PFSK-1 (cell line): Measurements from ENCODE around the gene GRID1.

Experiments
- FOXP2 ChIP-seq: optimal IDR thresholded peaks from 2 replicates; pipeline ENCODE3; 2011; ENCODE audit warnings: borderline replicate concordance, control low read depth, inconsistent platforms; ENCODE audit not compliant: insufficient read depth; ENCODE audit errors: extremely low read length, extremely low read depth
- POLR2AphosphoS5 ChIP-seq: IDR thresholded peaks from 2 replicates; pipeline ENCODE4 v1.6.1; 2012; ENCODE audit warnings: low read depth, mild to moderate bottlenecking, control low read depth, low read length, moderate library complexity
- SIN3A ChIP-seq: IDR thresholded peaks from 2 replicates; pipeline ENCODE4 v1.6.1; 2012; ENCODE audit warnings: mild to moderate bottlenecking, low read length, moderate library complexity, borderline replicate concordance; ENCODE audit not compliant: insufficient read depth
- TAF1 ChIP-seq: IDR thresholded peaks from 2 replicates; pipeline ENCODE4 v1.6.1; 2012; ENCODE audit warnings: low read length, control low read depth, borderline replicate concordance; ENCODE audit not compliant: insufficient read depth
- TF ChIP-seq, protein P1 (sequence below), 2 experiments: IDR thresholded peaks; 2 replicates each; pipeline versions ENCODE4 v1.6.1 to v1.8.0; 2011 to 2012; ENCODE audit warnings: low read depth in 2 of 2, low read length in 2 of 2, control low read depth in 1 of 2, inconsistent platforms in 1 of 2, mild to moderate bottlenecking in 1 of 2, moderate library complexity in 1 of 2; ENCODE audit not compliant: insufficient read depth in 1 of 2

Gene GRID1

DNA sequence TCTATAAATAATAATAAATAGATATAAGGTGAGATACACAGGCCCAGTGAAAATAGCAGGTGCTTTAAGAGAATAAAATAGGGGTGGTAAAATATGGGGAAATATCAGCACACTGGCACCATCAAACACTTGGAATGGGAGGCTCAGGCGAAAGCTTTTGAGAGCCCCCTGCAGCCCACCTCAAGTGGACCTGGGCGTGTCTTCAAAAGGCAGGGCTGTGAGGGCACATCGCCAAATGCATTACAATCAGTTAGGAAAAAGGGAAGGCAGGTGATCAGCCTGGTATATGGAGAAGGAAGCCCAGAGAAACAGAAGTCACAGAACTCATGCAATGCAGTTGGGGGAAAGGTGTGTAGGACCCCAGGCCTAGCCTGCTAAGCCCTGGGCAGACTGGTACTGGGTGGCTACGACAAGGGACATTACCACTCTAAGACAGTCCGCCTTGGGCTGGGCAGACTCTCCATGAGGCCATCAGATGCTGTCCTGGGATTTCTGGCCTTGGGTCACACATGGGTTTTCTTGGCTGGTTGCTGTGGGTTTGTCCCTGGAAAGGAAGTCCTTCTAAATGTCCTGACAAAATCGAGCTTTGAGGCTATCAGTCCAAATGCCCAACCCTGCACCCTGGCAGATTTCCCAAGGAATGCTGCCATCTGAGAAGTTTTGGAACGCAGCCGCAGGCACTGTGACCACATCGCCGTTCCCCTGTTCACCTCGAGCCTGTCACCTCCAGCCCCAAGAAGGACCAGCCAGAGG, 330.6 kb downstream of the GRID1 start:
- TF ChIP-seq, protein P1, sequence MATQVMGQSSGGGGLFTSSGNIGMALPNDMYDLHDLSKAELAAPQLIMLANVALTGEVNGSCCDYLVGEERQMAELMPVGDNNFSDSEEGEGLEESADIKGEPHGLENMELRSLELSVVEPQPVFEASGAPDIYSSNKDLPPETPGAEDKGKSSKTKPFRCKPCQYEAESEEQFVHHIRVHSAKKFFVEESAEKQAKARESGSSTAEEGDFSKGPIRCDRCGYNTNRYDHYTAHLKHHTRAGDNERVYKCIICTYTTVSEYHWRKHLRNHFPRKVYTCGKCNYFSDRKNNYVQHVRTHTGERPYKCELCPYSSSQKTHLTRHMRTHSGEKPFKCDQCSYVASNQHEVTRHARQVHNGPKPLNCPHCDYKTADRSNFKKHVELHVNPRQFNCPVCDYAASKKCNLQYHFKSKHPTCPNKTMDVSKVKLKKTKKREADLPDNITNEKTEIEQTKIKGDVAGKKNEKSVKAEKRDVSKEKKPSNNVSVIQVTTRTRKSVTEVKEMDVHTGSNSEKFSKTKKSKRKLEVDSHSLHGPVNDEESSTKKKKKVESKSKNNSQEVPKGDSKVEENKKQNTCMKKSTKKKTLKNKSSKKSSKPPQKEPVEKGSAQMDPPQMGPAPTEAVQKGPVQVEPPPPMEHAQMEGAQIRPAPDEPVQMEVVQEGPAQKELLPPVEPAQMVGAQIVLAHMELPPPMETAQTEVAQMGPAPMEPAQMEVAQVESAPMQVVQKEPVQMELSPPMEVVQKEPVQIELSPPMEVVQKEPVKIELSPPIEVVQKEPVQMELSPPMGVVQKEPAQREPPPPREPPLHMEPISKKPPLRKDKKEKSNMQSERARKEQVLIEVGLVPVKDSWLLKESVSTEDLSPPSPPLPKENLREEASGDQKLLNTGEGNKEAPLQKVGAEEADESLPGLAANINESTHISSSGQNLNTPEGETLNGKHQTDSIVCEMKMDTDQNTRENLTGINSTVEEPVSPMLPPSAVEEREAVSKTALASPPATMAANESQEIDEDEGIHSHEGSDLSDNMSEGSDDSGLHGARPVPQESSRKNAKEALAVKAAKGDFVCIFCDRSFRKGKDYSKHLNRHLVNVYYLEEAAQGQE (IDR thresholded peaks at IDR 0.05; ENCODE audit: insufficient read depth in 1 of 2, low read depth in 2 of 2, low read length in 2 of 2), result no peak
- no peak for TF ChIP-seq POLR2AphosphoS5
- no peak for TF ChIP-seq FOXP2
- TF ChIP-seq TAF1, result no peak

GRCh38 chr10:86034710-86035109, 331.9 kb downstream of the GRID1 start:
- TF ChIP-seq SIN3A (no peak), TAF1 (no peak)

GRCh38 chr10:86033581-86033980, 333.0 kb downstream of the GRID1 start:
- TF ChIP-seq FOXP2, result no peak
- TF ChIP-seq SIN3A, result no peak
- TF ChIP-seq TAF1, result no peak
- TF ChIP-seq, protein P1 (IDR thresholded peaks at IDR 0.05; ENCODE audit: insufficient read depth in 1 of 2, low read depth in 2 of 2, low read length in 2 of 2), result no peak
- TF ChIP-seq POLR2AphosphoS5, result no peak

GRCh38 chr10:86030312-86030711, 336.3 kb downstream of the GRID1 start:
- TF ChIP-seq TAF1 (no peak), FOXP2 (no peak), SIN3A (no peak), POLR2AphosphoS5 (no peak)
- TF ChIP-seq, protein P1 (IDR thresholded peaks at IDR 0.05; ENCODE audit: insufficient read depth in 1 of 2, low read depth in 2 of 2, low read length in 2 of 2), result no peak

- TF ChIP-seq FOXP2 (no peak), POLR2AphosphoS5 (no peak), SIN3A (no peak), TAF1 (no peak)
- TF ChIP-seq, protein P1 (IDR thresholded peaks at IDR 0.05; ENCODE audit: insufficient read depth in 1 of 2, low read depth in 2 of 2, low read length in 2 of 2), result no peak
These were observed 339.2 kb downstream of the GRID1 start for GRCh38 chr10:86027346-86027745.
